ENCODE data around the gene MEDAG. TPM values are rescaled to one million over a fixed set of nuclear protein-coding genes. Genes with fewer than 3 reads are reported as not detected.

Gene MEDAG
- total and polyA plus RNA-seq, 10 donors, result 0.16 to 2.7 (median 0.46) TPM; not detected in 3

GRCh38 chr13:30863796-30864195 lies 42.3 kb upstream of the MEDAG start:
- no peak overlapping the region for H3K27ac ChIP-seq
- TF ChIP-seq, protein P1, sequence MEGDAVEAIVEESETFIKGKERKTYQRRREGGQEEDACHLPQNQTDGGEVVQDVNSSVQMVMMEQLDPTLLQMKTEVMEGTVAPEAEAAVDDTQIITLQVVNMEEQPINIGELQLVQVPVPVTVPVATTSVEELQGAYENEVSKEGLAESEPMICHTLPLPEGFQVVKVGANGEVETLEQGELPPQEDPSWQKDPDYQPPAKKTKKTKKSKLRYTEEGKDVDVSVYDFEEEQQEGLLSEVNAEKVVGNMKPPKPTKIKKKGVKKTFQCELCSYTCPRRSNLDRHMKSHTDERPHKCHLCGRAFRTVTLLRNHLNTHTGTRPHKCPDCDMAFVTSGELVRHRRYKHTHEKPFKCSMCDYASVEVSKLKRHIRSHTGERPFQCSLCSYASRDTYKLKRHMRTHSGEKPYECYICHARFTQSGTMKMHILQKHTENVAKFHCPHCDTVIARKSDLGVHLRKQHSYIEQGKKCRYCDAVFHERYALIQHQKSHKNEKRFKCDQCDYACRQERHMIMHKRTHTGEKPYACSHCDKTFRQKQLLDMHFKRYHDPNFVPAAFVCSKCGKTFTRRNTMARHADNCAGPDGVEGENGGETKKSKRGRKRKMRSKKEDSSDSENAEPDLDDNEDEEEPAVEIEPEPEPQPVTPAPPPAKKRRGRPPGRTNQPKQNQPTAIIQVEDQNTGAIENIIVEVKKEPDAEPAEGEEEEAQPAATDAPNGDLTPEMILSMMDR (IDR thresholded peaks at IDR 0.05 in 8 of 11, conservative IDR thresholded peaks at IDR 0.05 in 3 of 11), result no peak
- TF ChIP-seq POLR2AphosphoS5 (IDR thresholded peaks at IDR 0.05) (no peak), POLR2A (IDR thresholded peaks at IDR 0.05) (no peak)
- H3K4me3 ChIP-seq, result no peak overlapping the region
- intact Hi-C loops (cut with DNase I; ENCODE audit: low total_unique reads), result loop anchor here (10.0 kb wide), 1 partner anchor 729 kb away; no protein-coding TSS in a partner anchor
- H3K27me3 ChIP-seq (replicated peaks in 1 of 7), result no peaks in the 10 kb centered on the region
- WGBS, 5 donors, result 88 to 95% (median 94%) methylated on average over 7 of the region's 7 CpGs
- no peaks in the 10 kb centered on the region for H3K36me3 ChIP-seq
- DNase-seq, result no peak
- H3K9me3 ChIP-seq, result peaks cover 0 to 2% (median 0%) of the 10 kb centered on the region in 8 donors
- H3K4me1 ChIP-seq, result peaks cover 5 to 11% (median 8%) of the 10 kb centered on the region in 6 donors

DNA sequence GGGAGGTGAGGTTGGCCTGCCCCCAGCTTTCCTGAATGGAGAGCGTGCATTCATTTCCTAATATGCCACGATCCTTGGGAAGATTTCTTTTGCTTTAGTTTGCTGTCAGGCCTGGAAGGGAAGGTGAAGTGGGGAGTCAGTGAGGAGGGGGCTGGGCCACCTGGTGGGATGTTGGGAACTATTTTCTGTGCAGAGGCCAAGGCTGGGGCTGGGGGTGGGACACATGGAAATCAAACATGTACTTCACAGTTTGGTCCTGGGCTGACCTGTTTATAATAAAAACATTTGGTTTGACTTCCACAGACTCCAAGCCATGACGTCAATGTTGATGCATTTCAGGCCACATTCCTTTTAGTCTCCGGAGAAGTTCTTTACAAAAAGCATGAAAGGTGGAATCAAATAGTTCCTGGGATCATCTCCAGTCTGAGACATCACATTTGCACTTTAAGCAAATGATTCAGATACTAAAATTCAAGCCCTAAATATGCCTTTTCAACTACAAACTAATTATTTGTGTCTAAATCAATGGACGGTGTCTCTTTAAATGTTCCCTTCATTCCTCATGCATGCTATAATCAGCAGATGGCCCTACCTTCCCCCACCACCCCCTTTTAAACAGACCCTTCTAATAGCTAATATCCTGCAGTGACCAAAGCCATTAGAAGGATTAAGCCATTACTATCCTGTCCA lies 41.5 kb upstream of the MEDAG start:
- TF ChIP-seq POLR2AphosphoS5 (IDR thresholded peaks at IDR 0.05), result no peak
- TF ChIP-seq, protein P1 (IDR thresholded peaks at IDR 0.05 in 8 of 11, conservative IDR thresholded peaks at IDR 0.05 in 3 of 11), result no peak
- no peak for TF ChIP-seq POLR2A (IDR thresholded peaks at IDR 0.05)
- Histone ChIP-seq H3K4me1 (peaks cover 5 to 12% (median 8%) of the 10 kb centered on the region in 6 donors), H3K4me3 (no peak overlapping the region), H3K27ac (peak overlapping the region in 1 of 8 donors; percentile 42), H3K27me3 (replicated peaks in 1 of 7) (no peaks in the 10 kb centered on the region), H3K36me3 (no peaks in the 10 kb centered on the region), H3K9me3 (no peaks in the 10 kb centered on the region)
- 78 to 90% (median 86%) methylated on average over 5 of the region's 5 CpGs for WGBS, 5 donors
- DNase-seq, result no peak
- intact Hi-C loops (cut with DNase I; ENCODE audit: low total_unique reads), result loop anchor here (10.0 kb wide), 1 partner anchor 730 kb away; no protein-coding TSS in a partner anchor

DNA sequence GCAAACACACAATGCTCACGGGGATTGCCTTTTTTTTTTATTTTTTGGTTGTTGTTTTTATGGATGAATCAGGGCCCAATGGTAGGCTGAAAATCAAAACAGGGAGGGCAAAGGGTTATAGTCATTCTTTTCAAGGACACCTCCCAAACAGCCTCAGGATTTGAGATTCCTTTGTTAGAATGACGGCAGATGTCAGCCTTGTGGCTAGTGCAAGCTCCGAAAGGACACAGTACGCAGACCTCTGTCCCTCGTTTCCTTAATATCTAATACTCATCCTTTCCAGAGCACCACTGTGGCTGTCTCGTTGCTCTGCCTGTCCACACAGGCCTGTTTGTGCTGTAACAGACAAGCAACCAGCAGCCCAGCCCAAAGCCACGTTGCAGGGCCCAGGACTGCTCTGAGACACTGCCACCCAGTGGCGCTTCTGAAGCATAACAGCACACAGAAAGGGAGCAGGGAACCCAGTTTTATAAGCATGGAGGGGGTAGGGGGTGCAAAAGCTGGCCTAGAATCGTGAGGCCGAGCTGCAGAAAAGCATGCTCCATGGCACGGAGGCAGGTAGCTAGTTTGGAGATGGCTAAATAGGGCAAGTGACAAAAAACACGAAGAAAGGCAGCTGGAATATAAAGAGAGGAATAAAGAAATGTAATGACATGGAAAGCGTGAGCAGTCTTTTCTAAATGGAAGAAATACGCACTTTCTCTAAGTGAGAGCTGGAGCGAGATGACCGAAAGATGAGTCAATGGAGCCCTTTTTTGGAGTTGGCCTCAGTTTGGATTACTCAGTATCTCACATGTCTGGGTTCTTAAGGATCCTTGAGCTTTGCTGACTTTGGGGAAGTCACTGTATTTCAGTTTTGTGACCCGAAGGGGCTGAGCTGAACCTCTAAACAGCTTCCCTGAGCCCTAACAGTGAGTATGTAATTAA lies 40.7 kb upstream of the MEDAG start:
- 38 to 46% (median 39%) methylated on average over 17 of the region's 17 CpGs for WGBS, 5 donors
- intact Hi-C loops (cut with DNase I; ENCODE audit: low total_unique reads), result loop anchor here (10.0 kb wide), 1 partner anchor 731 kb away; no protein-coding TSS in a partner anchor
- TF ChIP-seq POLR2A (IDR thresholded peaks at IDR 0.05) (no peak), POLR2AphosphoS5 (IDR thresholded peaks at IDR 0.05) (peak in 2 of 3 donors; percentile 47 to 56)
- TF ChIP-seq, protein P1 (IDR thresholded peaks at IDR 0.05 in 8 of 11, conservative IDR thresholded peaks at IDR 0.05 in 3 of 11), result peak; percentile 71 to 91 (median 88)
- DNase-seq, result peak; percentile 90
- Histone ChIP-seq H3K4me1 (peaks cover 5 to 19% (median 10%) of the 10 kb centered on the region in 6 donors), H3K36me3 (no peaks in the 10 kb centered on the region), H3K9me3 (no peaks in the 10 kb centered on the region), H3K4me3 (no peak overlapping the region), H3K27me3 (replicated peaks in 1 of 7) (no peaks in the 10 kb centered on the region), H3K27ac (peak overlapping the region in 1 of 8 donors; percentile 42)
